ENCODE data around the gene CELF6.

The CELF6 gene

GRCh38 chr15:72319985-72320671 lies at the start of gene CELF6:
Gene CELF6, minus strand, starts transcription at chr15:72320157. Its CDS starts 283 bp downstream, at chr15:72319874.
- no peaks in the 10 kb centered on the region for H3K27me3 Mint-ChIP-seq
- H3K27ac Mint-ChIP-seq, result peak within 1 kb of the TSS; percentile 69
- ATAC-seq, result peak; percentile 85
- peaks cover 20% of the 10 kb centered on the region for H3K4me1 Mint-ChIP-seq
- H3K4me3 Mint-ChIP-seq, result peak within 1 kb of the TSS; percentile 79
- peaks cover 11% of the 10 kb centered on the region for H3K9me3 Mint-ChIP-seq
- H3K36me3 Mint-ChIP-seq, result peaks cover 18% of the 10 kb centered on the region

GRCh38 chr15:72368899-72369298 lies 48.9 kb upstream of the CELF6 start:
- peaks cover 25% of the 10 kb centered on the region for H3K36me3 Mint-ChIP-seq
- no peaks in the 10 kb centered on the region for H3K27me3 Mint-ChIP-seq
- no peak overlapping the region for H3K27ac Mint-ChIP-seq
- H3K4me3 Mint-ChIP-seq, result no peak overlapping the region
- H3K4me1 Mint-ChIP-seq, result peaks cover 67% of the 10 kb centered on the region
- no peaks in the 10 kb centered on the region for H3K9me3 Mint-ChIP-seq
- no peak for ATAC-seq

- H3K27me3 Mint-ChIP-seq, result no peaks in the 10 kb centered on the region
- H3K4me3 Mint-ChIP-seq, result no peak overlapping the region
- H3K9me3 Mint-ChIP-seq, result no peaks in the 10 kb centered on the region
- no peak for ATAC-seq
- peaks cover 25% of the 10 kb centered on the region for H3K36me3 Mint-ChIP-seq
- no peak overlapping the region for H3K27ac Mint-ChIP-seq
- peaks cover 62% of the 10 kb centered on the region for H3K4me1 Mint-ChIP-seq
These were observed 48.4 kb upstream of the CELF6 start for GRCh38 chr15:72368325-72368724.

- ATAC-seq, result peak; percentile 96
These were observed 45.9 kb upstream of the CELF6 start for GRCh38 chr15:72365844-72366243.

DNA sequence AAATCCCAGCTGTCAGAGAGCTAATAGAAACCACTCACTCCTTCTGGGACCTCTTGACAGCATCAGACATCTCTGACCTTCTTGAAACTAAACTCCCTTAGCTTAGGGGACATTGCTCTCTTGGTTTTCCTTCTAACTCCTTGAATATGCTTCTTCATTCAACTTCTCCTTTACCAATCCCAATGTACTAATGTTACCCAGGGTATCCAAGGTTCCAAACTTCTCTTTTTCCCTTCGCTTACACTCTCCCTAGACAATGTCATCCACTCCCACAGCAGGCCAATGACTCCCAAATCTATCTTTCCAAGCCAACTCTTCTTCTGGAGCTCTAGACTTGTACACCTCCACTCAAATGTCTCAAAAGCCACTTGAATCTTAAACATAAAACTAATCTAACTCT lies 41.2 kb upstream of the CELF6 start:
- Mint-ChIP-seq H3K27ac (no peak overlapping the region), H3K27me3 (no peaks in the 10 kb centered on the region), H3K36me3 (peaks cover 14% of the 10 kb centered on the region), H3K4me3 (no peak overlapping the region), H3K9me3 (no peaks in the 10 kb centered on the region), H3K4me1 (peaks cover 21% of the 10 kb centered on the region)
- ATAC-seq, result no peak

More at GRCh38 chr15:72365844-72366243, 45.9 kb upstream of the CELF6 start:
- Mint-ChIP-seq H3K27me3 (no peaks in the 10 kb centered on the region), H3K4me3 (no peak overlapping the region), H3K9me3 (no peaks in the 10 kb centered on the region), H3K27ac (peak overlapping the region; percentile 18), H3K36me3 (peaks cover 25% of the 10 kb centered on the region), H3K4me1 (peaks cover 46% of the 10 kb centered on the region)

DNA sequence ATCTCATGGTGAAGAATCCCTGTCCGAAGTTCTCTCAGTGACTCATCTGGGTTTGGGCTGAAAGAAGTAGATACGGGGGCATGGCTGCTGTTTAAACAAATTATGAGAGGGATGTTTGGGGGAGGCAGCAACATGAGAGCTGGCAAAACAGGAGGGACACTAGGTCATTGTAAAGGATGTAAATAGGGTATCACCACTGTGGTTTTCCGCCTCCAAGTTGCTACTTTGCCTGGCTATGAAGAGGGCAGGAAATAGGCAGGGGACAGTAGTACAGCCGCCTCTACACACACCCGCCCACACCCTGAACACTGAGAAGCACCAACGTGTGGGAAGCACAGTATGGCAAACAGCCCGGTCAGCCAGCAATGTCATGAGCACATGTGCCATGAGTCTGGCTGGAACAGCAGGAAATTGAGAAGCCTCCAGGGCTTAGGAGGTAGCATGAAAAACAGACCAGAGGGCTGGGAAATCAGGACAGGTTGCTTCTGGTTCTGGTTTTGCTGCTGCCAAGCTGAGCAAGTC lies 38.8 kb upstream of the CELF6 start:
- no peaks in the 10 kb centered on the region for H3K9me3 Mint-ChIP-seq
- H3K4me3 Mint-ChIP-seq, result no peak overlapping the region
- H3K27ac Mint-ChIP-seq, result peak overlapping the region; percentile 42
- H3K4me1 Mint-ChIP-seq, result peaks cover 10% of the 10 kb centered on the region
- H3K36me3 Mint-ChIP-seq, result peaks cover 17% of the 10 kb centered on the region
- peak; percentile 57 for ATAC-seq
- H3K27me3 Mint-ChIP-seq, result no peaks in the 10 kb centered on the region

GRCh38 chr15:72358121-72358520 lies 38.2 kb upstream of the CELF6 start:
- Mint-ChIP-seq H3K27me3 (no peaks in the 10 kb centered on the region), H3K36me3 (peaks cover 22% of the 10 kb centered on the region), H3K4me1 (peaks cover 10% of the 10 kb centered on the region), H3K4me3 (no peak overlapping the region), H3K27ac (peak overlapping the region; percentile 42), H3K9me3 (no peaks in the 10 kb centered on the region)
- ATAC-seq, result no peak

GRCh38 chr15:72354496-72354895 lies 34.5 kb upstream of the CELF6 start:
- H3K36me3 Mint-ChIP-seq, result peaks cover 48% of the 10 kb centered on the region
- H3K27me3 Mint-ChIP-seq, result no peaks in the 10 kb centered on the region
- H3K9me3 Mint-ChIP-seq, result no peaks in the 10 kb centered on the region
- H3K4me1 Mint-ChIP-seq, result peaks cover 10% of the 10 kb centered on the region
- no peak overlapping the region for H3K4me3 Mint-ChIP-seq
- ATAC-seq, result no peak
- H3K27ac Mint-ChIP-seq, result no peak overlapping the region

DNA sequence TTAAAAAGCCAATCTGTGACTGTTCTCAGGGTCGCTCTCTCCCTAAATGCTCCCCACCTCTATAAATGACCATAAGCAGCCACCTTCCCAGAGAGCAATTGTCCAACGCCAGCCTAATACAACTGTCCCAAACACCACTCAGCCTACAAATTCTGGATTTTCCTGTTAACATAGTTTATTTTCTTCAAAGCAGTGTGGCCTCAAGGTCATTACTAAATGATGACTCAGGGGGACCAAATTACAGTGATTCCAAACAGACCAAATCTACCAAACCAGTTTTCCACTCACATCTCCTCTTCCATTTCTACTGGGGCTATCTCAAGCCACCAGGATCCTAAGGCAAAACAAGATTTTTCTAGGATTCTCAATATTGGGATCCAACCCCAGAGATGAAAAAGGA lies 33.3 kb upstream of the CELF6 start:
- Mint-ChIP-seq H3K27ac (no peak overlapping the region), H3K4me1 (no peaks in the 10 kb centered on the region), H3K27me3 (no peaks in the 10 kb centered on the region), H3K4me3 (no peak overlapping the region), H3K36me3 (peaks cover 60% of the 10 kb centered on the region), H3K9me3 (no peaks in the 10 kb centered on the region)
- no peak for ATAC-seq

- no peak overlapping the region for H3K4me3 Mint-ChIP-seq
- no peak for ATAC-seq
- H3K27ac Mint-ChIP-seq, result no peak overlapping the region
These were observed 25.8 kb upstream of the CELF6 start for GRCh38 chr15:72345806-72346205.

DNA sequence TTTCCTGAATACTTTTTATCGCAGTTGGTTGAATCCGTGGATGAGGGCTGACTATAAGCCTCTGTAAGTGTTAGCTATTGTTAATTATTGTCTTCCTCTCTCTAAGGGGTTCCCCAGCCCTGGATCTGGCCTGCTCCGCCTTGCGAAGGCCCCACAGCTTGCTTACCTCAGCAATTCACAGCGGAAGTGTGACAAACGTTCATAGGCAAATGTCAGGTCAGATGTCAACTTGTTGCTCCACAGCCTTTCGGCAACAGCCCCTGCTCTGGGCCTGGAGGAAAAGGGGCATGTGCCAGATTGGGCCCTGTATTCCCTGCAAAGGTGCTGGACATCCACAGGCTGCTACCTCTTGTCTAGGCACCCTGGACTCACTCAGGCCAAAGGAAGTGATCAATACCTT lies 25.3 kb upstream of the CELF6 start:
- peaks cover 67% of the 10 kb centered on the region for H3K36me3 Mint-ChIP-seq
- H3K9me3 Mint-ChIP-seq, result no peaks in the 10 kb centered on the region
- no peaks in the 10 kb centered on the region for H3K4me1 Mint-ChIP-seq
- H3K27ac Mint-ChIP-seq, result no peak overlapping the region
- H3K4me3 Mint-ChIP-seq, result no peak overlapping the region
- H3K27me3 Mint-ChIP-seq, result no peaks in the 10 kb centered on the region
- no peak for ATAC-seq

More at GRCh38 chr15:72345806-72346205, 25.8 kb upstream of the CELF6 start:
- Mint-ChIP-seq H3K9me3 (no peaks in the 10 kb centered on the region), H3K36me3 (peaks cover 72% of the 10 kb centered on the region), H3K4me1 (no peaks in the 10 kb centered on the region), H3K27me3 (no peaks in the 10 kb centered on the region)

- Mint-ChIP-seq H3K36me3 (peaks cover 70% of the 10 kb centered on the region), H3K4me3 (no peak overlapping the region), H3K27me3 (no peaks in the 10 kb centered on the region), H3K9me3 (no peaks in the 10 kb centered on the region), H3K27ac (no peak overlapping the region), H3K4me1 (no peaks in the 10 kb centered on the region)
- ATAC-seq, result no peak
These were observed 24.6 kb upstream of the CELF6 start for GRCh38 chr15:72344602-72345001.

- Mint-ChIP-seq H3K9me3 (no peaks in the 10 kb centered on the region), H3K27ac (no peak overlapping the region), H3K27me3 (no peaks in the 10 kb centered on the region), H3K4me1 (no peaks in the 10 kb centered on the region), H3K4me3 (no peak overlapping the region), H3K36me3 (peaks cover 71% of the 10 kb centered on the region)
- peak; percentile 51 for ATAC-seq
These were observed 22.4 kb upstream of the CELF6 start for GRCh38 chr15:72342385-72342784.

GRCh38 chr15:72341361-72341760 lies 21.4 kb upstream of the CELF6 start:
- Mint-ChIP-seq H3K27me3 (no peaks in the 10 kb centered on the region), H3K36me3 (peaks cover 67% of the 10 kb centered on the region), H3K27ac (no peak overlapping the region), H3K4me1 (no peaks in the 10 kb centered on the region), H3K4me3 (no peak overlapping the region), H3K9me3 (no peaks in the 10 kb centered on the region)
- no peak for ATAC-seq

- no peak for ATAC-seq
- peaks cover 58% of the 10 kb centered on the region for H3K36me3 Mint-ChIP-seq
- no peak overlapping the region for H3K27ac Mint-ChIP-seq
- no peak overlapping the region for H3K4me3 Mint-ChIP-seq
- no peaks in the 10 kb centered on the region for H3K4me1 Mint-ChIP-seq
- H3K9me3 Mint-ChIP-seq, result no peaks in the 10 kb centered on the region
- no peaks in the 10 kb centered on the region for H3K27me3 Mint-ChIP-seq
These were observed 20.4 kb upstream of the CELF6 start for GRCh38 chr15:72340366-72340765.

GRCh38 chr15:72339777-72340177 lies 19.8 kb upstream of the CELF6 start:
- Mint-ChIP-seq H3K27me3 (no peaks in the 10 kb centered on the region), H3K27ac (no peak overlapping the region), H3K4me3 (no peak overlapping the region), H3K9me3 (no peaks in the 10 kb centered on the region), H3K4me1 (no peaks in the 10 kb centered on the region), H3K36me3 (peaks cover 58% of the 10 kb centered on the region)
- ATAC-seq, result no peak

All from stimulated activated memory B cell treated with anti-CD40 and anti-IgM and Interleukin-4, amounts not matched to agents 10 μg/mL and 1 μg/mL and 100 μg/mL, for 72 hours (primary cell).